HepG2 (cell line): Measurements from ENCODE around the gene MLN. TPM values are rescaled to one million over a fixed set of nuclear protein-coding genes. Genes with fewer than 3 reads are reported as not detected.
A peak's percentile ranks its signal among the peaks of the same experiment; 100 is the strongest.

Experiments
- ATAC-seq: fragments of 200-7000 bp; cut with Tn5 transposase; 3 replicates; pipeline ENCODE4 v1.9.1; 2020; ENCODE audit warnings: mild to moderate bottlenecking, moderate library complexity
- BruUV-seq: library from RNA; stranded (reverse); fragments of 400-500 nt; replicated peaks from 2 replicates; lab custom pipeline; 2021; lab: Mats Ljungman, UMichigan
- CTCF ChIA-PET: fragments of 300-600 bp; formaldehyde crosslinking; extraction: SDS; loops from one replicate; lab custom pipeline; 2021; ENCODE audit warnings: low total read pairs, inconsistent platforms, low intra/inter-chr PET ratio; lab: Yijun Ruan, JAX
- POLR2A ChIA-PET: fragments of 350-600 bp; sonication (Branson Sonifier 250); formaldehyde crosslinking; loops from one replicate; lab custom pipeline; 2020; ENCODE audit warnings: antibody characterized with exemption, inconsistent platforms; lab: Yijun Ruan, JAX
- DNase-seq: peaks from one replicate; pipeline ENCODE4 v3.0.0-alpha.2; 2015; ENCODE audit warnings: low spot score
- FAIRE-seq: peaks from 3 replicates; lab custom pipeline; 2011; peaks lifted over from hg19 to GRCh38; lab: Jason Lieb, UNC
- H2AFZ ChIP-seq: one replicate; pipeline ENCODE4 v1.6.1; 2011; ENCODE audit warnings: low read length, inconsistent platforms
- H3K27ac ChIP-seq: fragments of 300-600 bp; 3 replicates; pipeline ENCODE4 v1.8.0; 2011; ENCODE audit warnings: mixed run types, mild to moderate bottlenecking, mixed read lengths, low read length, inconsistent platforms; ENCODE audit not compliant: insufficient read depth; ENCODE audit errors: extremely low read length
- H3K27me3 ChIP-seq, 2 experiments: fragments of 200-600 bp in 1 of 2; 2 replicates in 1 of 2; 3 replicates in 1 of 2; pipeline versions ENCODE4 v1.6.0 to v1.8.0; 2011; ENCODE audit warnings: low read length in 2 of 2, mild to moderate bottlenecking in 2 of 2, moderate library complexity in 2 of 2, inconsistent platforms in 1 of 2; ENCODE audit not compliant: insufficient read depth in 2 of 2, control insufficient read depth in 1 of 2
- H3K36me3 ChIP-seq, 2 experiments: fragments of 200-600 bp in 1 of 2; replicated peaks in 1 of 2; 2 replicates in 1 of 2; 3 replicates in 1 of 2; pipeline versions ENCODE4 v1.5.1 to v1.8.0; 2011; ENCODE audit warnings: low read length in 2 of 2, inconsistent platforms in 1 of 2; ENCODE audit not compliant: insufficient read depth in 2 of 2, control insufficient read depth in 1 of 2
- H3K4me1 ChIP-seq: 2 replicates; pipeline ENCODE4 v1.5.1; 2012; ENCODE audit warnings: low read length, inconsistent platforms; ENCODE audit not compliant: insufficient read depth
- H3K4me2 ChIP-seq: 2 replicates; pipeline ENCODE4 v1.6.0; 2011; ENCODE audit warnings: low read depth, low read length, inconsistent platforms
- H3K4me3 ChIP-seq, 3 experiments: fragments of 200-600 bp in 1 of 3; sonication (generic), shearing (Covaris generic) in 1 of 3; replicated peaks in 1 of 3; 2 replicates each; pipeline ENCODE4 v1.5.1; 2011 to 2016; ENCODE audit warnings: low read length in 3 of 3, inconsistent platforms in 2 of 3, low read depth in 2 of 3, mild to moderate bottlenecking in 2 of 3, control low read depth in 1 of 3, mixed read lengths in 1 of 3; ENCODE audit not compliant: insufficient read depth in 1 of 3
- H3K79me2 ChIP-seq: one replicate; pipeline ENCODE4 v1.6.1; 2011; ENCODE audit warnings: low read length, inconsistent platforms; ENCODE audit not compliant: insufficient read depth
- H3K9ac ChIP-seq: 2 replicates; pipeline ENCODE4 v1.6.0; 2011; ENCODE audit warnings: mild to moderate bottlenecking, low read depth, low read length, inconsistent platforms; ENCODE audit not compliant: insufficient read depth
- H3K9me3 ChIP-seq: 2 replicates; pipeline ENCODE4 v1.5.1; 2012; ENCODE audit warnings: mild to moderate bottlenecking, low read length
- H4K20me1 ChIP-seq: 2 replicates; pipeline ENCODE4 v1.6.0; 2011; ENCODE audit warnings: inconsistent platforms, mild to moderate bottlenecking, low read length, moderate library complexity; ENCODE audit not compliant: insufficient read depth
- NFIC ChIP-seq: IDR thresholded peaks from 2 replicates; pipeline ENCODE4 v1.6.1; 2012; ENCODE audit warnings: mild to moderate bottlenecking, low read length, inconsistent platforms
- ZSCAN25 ChIP-seq: sonication (generic); formaldehyde crosslinking; IDR thresholded peaks from 2 replicates; pipeline ENCODE4 v1.8.0; 2022; ENCODE audit warnings: mild to moderate bottlenecking, missing genetic modification reagents
- WGBS: methylation state at CpG from one replicate; pipeline ENCODE4 v1.1.6; 2017; ENCODE audit warnings: low lambda C conversion rate; 5-methylcytosine and 5-hydroxymethylcytosine counted together
- in situ Hi-C: cut with HindIII; loops from 2 replicates; pipeline ENCODE4 v1.10.0; 2017; ENCODE audit warnings: low pct_unique_long_range_greater_than_20kb; ENCODE audit not compliant: extremely low pct_ligation_motif_present
- intact Hi-C: fragments of 100-400 bp; cut with micrococcal nuclease; formaldehyde crosslinking; loops from one replicate; pipeline ENCODE4 v1.10.0; 2022; ENCODE audit not compliant: unreplicated experiment
- polyA plus RNA-seq, 8 experiments: library from polyadenylated mRNA; depleted of rRNA in 3 of 8; stranded (reverse) in 7 of 8; unstranded in 1 of 8; fragments of >200 nt; fragmentation: Illumina TruSeq in 4 of 8; extraction: Trizol in 4 of 8; gene quantifications; 2 replicates each; pipeline versions ENCODE4 v1.2.1 to v1.2.3, GENCODE V29; 2011 to 2016; ENCODE audit warnings: low read depth in 4 of 8, missing spikeins in 1 of 8, mixed read lengths in 1 of 8; ENCODE audit not compliant: insufficient read depth in 1 of 8
- total RNA-seq, 5 experiments: library from RNA; depleted of rRNA; stranded (reverse); fragments of >200 nt; fragmentation: Illumina TruSeq; extraction: Trizol; gene quantifications; 2 replicates each; pipeline ENCODE4 v1.2.3, GENCODE V29; 2016; ENCODE audit warnings: low read depth in 1 of 5
- TF ChIP-seq, protein P1 (sequence below): sonication (generic); formaldehyde crosslinking; IDR thresholded peaks from 2 replicates; pipeline ENCODE4; 2020; ENCODE audit warnings: missing genetic modification reagents, mild to moderate bottlenecking, borderline replicate concordance
- TF ChIP-seq, protein P2 (sequence below): sonication (generic); formaldehyde crosslinking; IDR thresholded peaks from 2 replicates; pipeline ENCODE4 v1.4.0; 2020; ENCODE audit warnings: missing genetic modification reagents
- TF ChIP-seq, protein P3 (sequence below): sonication (generic); formaldehyde crosslinking; conservative IDR thresholded peaks from 2 replicates; pipeline ENCODE4 v1.4.0; 2020; ENCODE audit warnings: missing genetic modification reagents

MLN gene
- total and polyA plus RNA-seq, 2 of the 13 experiments (the other 11 are each of a cell fraction or from before 2014, with no cell fraction given) = not detected

DNA sequence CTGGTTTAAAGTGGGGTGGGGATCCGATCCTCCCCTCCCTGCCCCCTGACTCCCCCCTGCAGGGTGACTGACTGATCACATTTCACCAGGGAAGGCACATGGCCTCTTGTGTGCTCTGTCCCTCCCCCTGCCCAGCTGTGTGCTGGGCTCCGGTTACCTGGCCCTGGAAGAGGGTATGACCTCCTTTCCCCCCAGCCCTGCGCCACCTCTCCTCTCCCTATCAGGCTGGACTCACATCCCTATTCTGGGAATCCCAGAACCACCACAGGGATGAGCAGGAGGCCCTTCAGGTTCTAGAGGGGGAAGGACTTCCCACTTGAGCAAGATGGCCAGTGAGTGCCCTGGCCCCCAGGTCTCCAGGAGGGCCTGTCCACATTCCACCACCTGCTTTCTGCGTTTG, 55.0 kb downstream of the MLN start:
- Histone ChIP-seq H2AFZ (no peak overlapping the region), H4K20me1 (no peaks in the 10 kb centered on the region), H3K27ac (no peak overlapping the region), H3K4me3 (no peak overlapping the region), H3K4me2 (no peak overlapping the region), H3K4me1 (peaks cover 65% of the 10 kb centered on the region), H3K36me3 (no peaks in the 10 kb centered on the region), H3K9ac (no peak overlapping the region), H3K79me2 (no peaks in the 10 kb centered on the region), H3K27me3 (peaks cover 4 to 48% of the 10 kb centered on the region in 2 experiments; a peak in 4 of 5 replicates), H3K9me3 (no peaks in the 10 kb centered on the region)
- CTCF ChIA-PET = no interaction called here
- DNase-seq = no peak
- WGBS = 22% methylated on average over 4 of the region's 4 CpGs
- intact Hi-C loops (no loop called here), in situ Hi-C loops (no loop called here)
- no peak for ATAC-seq
- POLR2A ChIA-PET = no interaction called here
- TF ChIP-seq, protein P1, sequence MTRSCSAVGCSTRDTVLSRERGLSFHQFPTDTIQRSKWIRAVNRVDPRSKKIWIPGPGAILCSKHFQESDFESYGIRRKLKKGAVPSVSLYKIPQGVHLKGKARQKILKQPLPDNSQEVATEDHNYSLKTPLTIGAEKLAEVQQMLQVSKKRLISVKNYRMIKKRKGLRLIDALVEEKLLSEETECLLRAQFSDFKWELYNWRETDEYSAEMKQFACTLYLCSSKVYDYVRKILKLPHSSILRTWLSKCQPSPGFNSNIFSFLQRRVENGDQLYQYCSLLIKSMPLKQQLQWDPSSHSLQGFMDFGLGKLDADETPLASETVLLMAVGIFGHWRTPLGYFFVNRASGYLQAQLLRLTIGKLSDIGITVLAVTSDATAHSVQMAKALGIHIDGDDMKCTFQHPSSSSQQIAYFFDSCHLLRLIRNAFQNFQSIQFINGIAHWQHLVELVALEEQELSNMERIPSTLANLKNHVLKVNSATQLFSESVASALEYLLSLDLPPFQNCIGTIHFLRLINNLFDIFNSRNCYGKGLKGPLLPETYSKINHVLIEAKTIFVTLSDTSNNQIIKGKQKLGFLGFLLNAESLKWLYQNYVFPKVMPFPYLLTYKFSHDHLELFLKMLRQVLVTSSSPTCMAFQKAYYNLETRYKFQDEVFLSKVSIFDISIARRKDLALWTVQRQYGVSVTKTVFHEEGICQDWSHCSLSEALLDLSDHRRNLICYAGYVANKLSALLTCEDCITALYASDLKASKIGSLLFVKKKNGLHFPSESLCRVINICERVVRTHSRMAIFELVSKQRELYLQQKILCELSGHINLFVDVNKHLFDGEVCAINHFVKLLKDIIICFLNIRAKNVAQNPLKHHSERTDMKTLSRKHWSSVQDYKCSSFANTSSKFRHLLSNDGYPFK (CRISPR knock-in tag) = no peak
- TF ChIP-seq ZSCAN25 = peak; percentile 71; the same call in 1 of the 2 replicates
- TF ChIP-seq, protein P2, sequence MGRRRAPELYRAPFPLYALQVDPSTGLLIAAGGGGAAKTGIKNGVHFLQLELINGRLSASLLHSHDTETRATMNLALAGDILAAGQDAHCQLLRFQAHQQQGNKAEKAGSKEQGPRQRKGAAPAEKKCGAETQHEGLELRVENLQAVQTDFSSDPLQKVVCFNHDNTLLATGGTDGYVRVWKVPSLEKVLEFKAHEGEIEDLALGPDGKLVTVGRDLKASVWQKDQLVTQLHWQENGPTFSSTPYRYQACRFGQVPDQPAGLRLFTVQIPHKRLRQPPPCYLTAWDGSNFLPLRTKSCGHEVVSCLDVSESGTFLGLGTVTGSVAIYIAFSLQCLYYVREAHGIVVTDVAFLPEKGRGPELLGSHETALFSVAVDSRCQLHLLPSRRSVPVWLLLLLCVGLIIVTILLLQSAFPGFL (CRISPR knock-in tag) = no peak
- TF ChIP-seq NFIC = no peak
- TF ChIP-seq, protein P3, sequence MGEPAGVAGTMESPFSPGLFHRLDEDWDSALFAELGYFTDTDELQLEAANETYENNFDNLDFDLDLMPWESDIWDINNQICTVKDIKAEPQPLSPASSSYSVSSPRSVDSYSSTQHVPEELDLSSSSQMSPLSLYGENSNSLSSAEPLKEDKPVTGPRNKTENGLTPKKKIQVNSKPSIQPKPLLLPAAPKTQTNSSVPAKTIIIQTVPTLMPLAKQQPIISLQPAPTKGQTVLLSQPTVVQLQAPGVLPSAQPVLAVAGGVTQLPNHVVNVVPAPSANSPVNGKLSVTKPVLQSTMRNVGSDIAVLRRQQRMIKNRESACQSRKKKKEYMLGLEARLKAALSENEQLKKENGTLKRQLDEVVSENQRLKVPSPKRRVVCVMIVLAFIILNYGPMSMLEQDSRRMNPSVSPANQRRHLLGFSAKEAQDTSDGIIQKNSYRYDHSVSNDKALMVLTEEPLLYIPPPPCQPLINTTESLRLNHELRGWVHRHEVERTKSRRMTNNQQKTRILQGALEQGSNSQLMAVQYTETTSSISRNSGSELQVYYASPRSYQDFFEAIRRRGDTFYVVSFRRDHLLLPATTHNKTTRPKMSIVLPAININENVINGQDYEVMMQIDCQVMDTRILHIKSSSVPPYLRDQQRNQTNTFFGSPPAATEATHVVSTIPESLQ (CRISPR knock-in tag) = no peak
- no peak for FAIRE-seq
- no TSS peak for BruUV-seq
